HG03460 (cell line): Measurements from ENCODE around the gene CACNA1A.

Experiments used
- ATAC-seq: cut with Tn5 transposase; IDR thresholded peaks from one replicate; pipeline ENCODE4 v1.9.1; 2021; ENCODE audit not compliant: unreplicated experiment

CACNA1A gene

GRCh38 chr19:13493516-13494310, 12.6 kb downstream of the CACNA1A start:
- ATAC-seq: no peak

- no peak for ATAC-seq
Observed at GRCh38 chr19:13492128-13492527, 14.2 kb downstream of the CACNA1A start.

- ATAC-seq: no peak
Observed at GRCh38 chr19:13487985-13488384, 18.3 kb downstream of the CACNA1A start.

GRCh38 chr19:13484166-13484565, 22.1 kb downstream of the CACNA1A start:
- ATAC-seq: no peak

GRCh38 chr19:13483215-13483614, 23.1 kb downstream of the CACNA1A start:
- no peak for ATAC-seq

GRCh38 chr19:13478576-13478975, 27.7 kb downstream of the CACNA1A start:
- ATAC-seq: no peak

- ATAC-seq: no peak
Observed at GRCh38 chr19:13476071-13476470, 30.2 kb downstream of the CACNA1A start.

- no peak for ATAC-seq
Observed at GRCh38 chr19:13475044-13475443, 31.2 kb downstream of the CACNA1A start.

GRCh38 chr19:13466697-13467096, 39.6 kb downstream of the CACNA1A start:
- no peak for ATAC-seq

- ATAC-seq: no peak
Observed at GRCh38 chr19:13463296-13463695, 43.0 kb downstream of the CACNA1A start.

- ATAC-seq: no peak
Observed at GRCh38 chr19:13461536-13461935, 44.7 kb downstream of the CACNA1A start.

- ATAC-seq: no peak
Observed at GRCh38 chr19:13460045-13460444, 46.2 kb downstream of the CACNA1A start.

GRCh38 chr19:13459351-13459750, 46.9 kb downstream of the CACNA1A start:
- ATAC-seq: no peak

- ATAC-seq: no peak
Observed at GRCh38 chr19:13451434-13451995, 54.8 kb downstream of the CACNA1A start.

- no peak for ATAC-seq
Observed at GRCh38 chr19:13447978-13448377, 58.3 kb downstream of the CACNA1A start.

GRCh38 chr19:13441810-13442512, 64.3 kb downstream of the CACNA1A start:
- no peak for ATAC-seq

- ATAC-seq: no peak
Observed at GRCh38 chr19:13437919-13438618, 68.2 kb downstream of the CACNA1A start.

GRCh38 chr19:13436352-13436751, 69.9 kb downstream of the CACNA1A start:
- ATAC-seq: no peak

GRCh38 chr19:13430790-13431582, 75.3 kb downstream of the CACNA1A start:
- no peak for ATAC-seq

GRCh38 chr19:13429563-13429962, 76.7 kb downstream of the CACNA1A start:
- no peak for ATAC-seq

- no peak for ATAC-seq
Observed at GRCh38 chr19:13428352-13428751, 77.9 kb downstream of the CACNA1A start.
